Chondrocyte (in vitro differentiated cells): ENCODE measurements around the gene ATXN7L2. TPM values are rescaled to one million over a fixed set of nuclear protein-coding genes. Genes with fewer than 3 reads are reported as not detected.

Experiments used
- DNase-seq: peaks from one replicate; pipeline ENCODE4 v3.0.0; 2021; ENCODE audit warnings: mixed read lengths, low spot score
- H3K27ac Mint-ChIP-seq: one replicate; pipeline ENCODE4 v1.8.0; 2021; ENCODE audit warnings: mild to moderate bottlenecking, moderate library complexity, mixed read lengths; ENCODE audit not compliant: unreplicated experiment
- H3K27me3 Mint-ChIP-seq: 2 replicates; pipeline ENCODE4 v1.8.0; 2021; ENCODE audit warnings: low read depth, mixed read lengths
- H3K36me3 Mint-ChIP-seq: 2 replicates; pipeline ENCODE4 v1.8.0; 2021; ENCODE audit warnings: low read depth, mixed read lengths
- H3K4me1 Mint-ChIP-seq: 2 replicates; pipeline ENCODE4 v1.8.0; 2021; ENCODE audit warnings: low read depth, mild to moderate bottlenecking, mixed read lengths
- H3K4me3 Mint-ChIP-seq: one replicate; pipeline ENCODE4 v1.8.0; 2021; ENCODE audit warnings: mild to moderate bottlenecking, moderate library complexity, mixed read lengths; ENCODE audit not compliant: unreplicated experiment
- H3K9me3 Mint-ChIP-seq: 2 replicates; pipeline ENCODE4 v1.8.0; 2021; ENCODE audit warnings: low read depth, mixed read lengths
- CTCF ChIP-seq: fragments of 200-600 bp; sonication (generic); IDR thresholded peaks from 2 replicates; pipeline ENCODE4 v1.5.0; 2021; ENCODE audit warnings: antibody characterized with exemption, mild to moderate bottlenecking, moderate library complexity
- total RNA-seq: library from RNA; stranded (reverse); gene quantifications from 3 replicates; pipeline ENCODE4 v1.2.1, GENCODE V29; 2021

Gene ATXN7L2
- total RNA-seq, 1 donor from 2014 or later: 3.6 TPM

GRCh38 chr1:109478806-109479205 is 4.9 kb upstream of the ATXN7L2 start:
- Mint-ChIP-seq H3K27ac (no peak overlapping the region), H3K4me1 (peaks cover 9% of the 10 kb centered on the region), H3K36me3 (no peaks in the 10 kb centered on the region), H3K9me3 (no peaks in the 10 kb centered on the region), H3K27me3 (peaks cover 36% of the 10 kb centered on the region), H3K4me3 (no peak overlapping the region)
- TF ChIP-seq CTCF: no peak
- no peak for DNase-seq

GRCh38 chr1:109479311-109479710 is 4.4 kb upstream of the ATXN7L2 start:
- Mint-ChIP-seq H3K9me3 (no peaks in the 10 kb centered on the region), H3K36me3 (no peaks in the 10 kb centered on the region), H3K4me1 (peaks cover 12% of the 10 kb centered on the region), H3K4me3 (no peak overlapping the region), H3K27ac (no peak overlapping the region), H3K27me3 (peaks cover 36% of the 10 kb centered on the region)
- TF ChIP-seq CTCF: no peak
- DNase-seq: no peak

GRCh38 chr1:109479901-109480300 is 3.8 kb upstream of the ATXN7L2 start:
- peaks cover 18% of the 10 kb centered on the region for H3K4me1 Mint-ChIP-seq

GRCh38 chr1:109481646-109482045 is 2.1 kb upstream of the ATXN7L2 start:
- Mint-ChIP-seq H3K4me1 (peaks cover 22% of the 10 kb centered on the region), H3K9me3 (no peaks in the 10 kb centered on the region), H3K36me3 (no peaks in the 10 kb centered on the region), H3K4me3 (no peak overlapping the region), H3K27me3 (peaks cover 28% of the 10 kb centered on the region), H3K27ac (no peak overlapping the region)
- no peak for DNase-seq
- no peak for TF ChIP-seq CTCF

More at GRCh38 chr1:109479901-109480300, 3.8 kb upstream of the ATXN7L2 start:
- TF ChIP-seq CTCF: no peak
- no peaks in the 10 kb centered on the region for H3K9me3 Mint-ChIP-seq
- H3K36me3 Mint-ChIP-seq: no peaks in the 10 kb centered on the region
- H3K27me3 Mint-ChIP-seq: peaks cover 36% of the 10 kb centered on the region
- no peak overlapping the region for H3K27ac Mint-ChIP-seq
- H3K4me3 Mint-ChIP-seq: no peak overlapping the region
- no peak for DNase-seq

- Mint-ChIP-seq H3K9me3 (no peaks in the 10 kb centered on the region), H3K4me1 (peaks cover 22% of the 10 kb centered on the region), H3K27ac (no peak overlapping the region), H3K4me3 (no peak overlapping the region), H3K36me3 (no peaks in the 10 kb centered on the region), H3K27me3 (peaks cover 28% of the 10 kb centered on the region)
- no peak for DNase-seq
- no peak for TF ChIP-seq CTCF
Observed at GRCh38 chr1:109482242-109482641, 1.5 kb upstream of the ATXN7L2 start.
